ENCODE measurements around the gene NFATC2IP. TPM values are rescaled to one million over a fixed set of nuclear protein-coding genes. Genes with fewer than 3 reads are reported as not detected.
"Not testable (repeated sequence)": the region's sequence is repeated elsewhere in the genome, so short reads cannot be mapped to it uniquely, and the experiment has no call there.

The NFATC2IP gene
- total RNA-seq, 1 experiment from 2014 or later, result 73.0 TPM

DNA sequence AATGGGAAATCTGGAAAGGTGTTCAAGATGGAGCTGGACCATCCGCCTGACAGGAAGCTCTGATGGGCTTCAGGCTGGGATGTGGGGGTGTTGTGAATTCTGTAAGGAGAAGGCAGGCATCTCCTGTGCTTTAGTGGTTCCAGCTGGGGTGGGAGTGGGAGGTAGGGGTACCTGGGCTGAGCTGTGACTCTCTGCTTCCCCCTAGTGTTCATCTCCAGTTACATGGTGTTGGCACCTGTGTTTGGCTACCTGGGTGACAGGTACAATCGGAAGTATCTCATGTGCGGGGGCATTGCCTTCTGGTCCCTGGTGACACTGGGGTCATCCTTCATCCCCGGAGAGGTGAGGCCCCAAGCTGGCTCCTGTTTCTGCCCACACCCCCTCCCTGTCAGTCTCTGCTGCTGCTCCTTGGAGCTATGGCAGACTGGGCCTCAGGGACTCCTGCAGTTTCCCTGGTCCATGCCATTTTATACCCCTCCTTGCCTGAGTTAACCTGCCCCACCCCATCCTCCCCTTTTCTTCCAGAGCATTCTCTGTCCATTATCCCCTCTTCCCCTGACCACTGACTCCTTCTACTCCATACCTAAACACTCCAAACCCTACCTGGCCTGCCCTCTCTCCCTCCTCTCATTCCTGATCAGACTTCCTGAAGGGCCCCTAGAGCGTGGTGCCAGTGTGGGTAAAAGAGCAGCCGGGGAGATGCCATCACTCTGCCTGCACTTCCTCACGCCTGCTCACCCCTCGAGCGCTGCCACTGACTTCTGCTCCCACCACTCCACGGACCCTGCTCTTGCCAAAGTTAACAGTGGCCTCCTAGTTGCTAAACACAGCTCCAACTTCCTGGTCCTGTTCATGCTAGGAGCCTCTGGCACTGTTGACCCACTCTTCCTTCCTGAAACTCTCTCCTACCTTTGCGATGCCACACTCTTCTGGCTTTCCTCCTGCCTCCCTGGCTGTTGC lies 27.2 kb downstream of the NFATC2IP start:
- H3K27ac ChIP-seq, result no peak overlapping the region
- H3K79me2 ChIP-seq (ENCODE audit: low read depth), result peaks cover 18% of the 10 kb centered on the region
- no peaks in the 10 kb centered on the region for H3K9me3 ChIP-seq (ENCODE audit: insufficient read depth, low read depth)
- intact Hi-C loops (cut with micrococcal nuclease; ENCODE audit: unreplicated experiment), result loop anchor here (10.0 kb wide), 1 partner anchor 747 kb away; no protein-coding TSS in a partner anchor
- BruUV-seq (replicated peaks), result no TSS peak
- H3K9me2 ChIP-seq (ENCODE audit: insufficient read depth), result no peaks in the 10 kb centered on the region
- no peak overlapping the region for H3K4me3 ChIP-seq
- peak in 1 of 2 experiments; percentile 40 for DNase-seq
- no peak overlapping the region for H2AFZ ChIP-seq
- no peaks in the 10 kb centered on the region for H3K27me3 ChIP-seq (ENCODE audit: insufficient read depth, low read depth)
- H4K20me1 ChIP-seq (ENCODE audit: insufficient read depth), result no peaks in the 10 kb centered on the region
- ChIA-PET POLR2A (ENCODE audit: unreplicated experiment) (no interaction called here), CTCF (interaction anchor here (0.6 to 1.2 kb wide), 3 partner anchors 11 to 796 kb away, joined by 3 to 5 read pairs (median 4); no protein-coding TSS in a partner anchor)
- peaks cover 17% of the 10 kb centered on the region; the same call in 1 of the 2 replicates for H3F3A ChIP-seq (ENCODE audit: insufficient read depth, low read depth)
- no peak overlapping the region for H3K4me2 ChIP-seq
- peaks cover 19% of the 10 kb centered on the region for H3K36me3 ChIP-seq (ENCODE audit: low read depth)
- TF ChIP-seq EZH2 (IDR thresholded peaks at IDR 0.05; ENCODE audit: low read depth), result no peak
- TF ChIP-seq, protein P1, sequence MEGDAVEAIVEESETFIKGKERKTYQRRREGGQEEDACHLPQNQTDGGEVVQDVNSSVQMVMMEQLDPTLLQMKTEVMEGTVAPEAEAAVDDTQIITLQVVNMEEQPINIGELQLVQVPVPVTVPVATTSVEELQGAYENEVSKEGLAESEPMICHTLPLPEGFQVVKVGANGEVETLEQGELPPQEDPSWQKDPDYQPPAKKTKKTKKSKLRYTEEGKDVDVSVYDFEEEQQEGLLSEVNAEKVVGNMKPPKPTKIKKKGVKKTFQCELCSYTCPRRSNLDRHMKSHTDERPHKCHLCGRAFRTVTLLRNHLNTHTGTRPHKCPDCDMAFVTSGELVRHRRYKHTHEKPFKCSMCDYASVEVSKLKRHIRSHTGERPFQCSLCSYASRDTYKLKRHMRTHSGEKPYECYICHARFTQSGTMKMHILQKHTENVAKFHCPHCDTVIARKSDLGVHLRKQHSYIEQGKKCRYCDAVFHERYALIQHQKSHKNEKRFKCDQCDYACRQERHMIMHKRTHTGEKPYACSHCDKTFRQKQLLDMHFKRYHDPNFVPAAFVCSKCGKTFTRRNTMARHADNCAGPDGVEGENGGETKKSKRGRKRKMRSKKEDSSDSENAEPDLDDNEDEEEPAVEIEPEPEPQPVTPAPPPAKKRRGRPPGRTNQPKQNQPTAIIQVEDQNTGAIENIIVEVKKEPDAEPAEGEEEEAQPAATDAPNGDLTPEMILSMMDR (conservative IDR thresholded peaks at IDR 0.05), result peak; percentile 80
- H3K4me1 ChIP-seq (replicated peaks; ENCODE audit: insufficient read depth), result peaks cover 7% of the 10 kb centered on the region

DNA sequence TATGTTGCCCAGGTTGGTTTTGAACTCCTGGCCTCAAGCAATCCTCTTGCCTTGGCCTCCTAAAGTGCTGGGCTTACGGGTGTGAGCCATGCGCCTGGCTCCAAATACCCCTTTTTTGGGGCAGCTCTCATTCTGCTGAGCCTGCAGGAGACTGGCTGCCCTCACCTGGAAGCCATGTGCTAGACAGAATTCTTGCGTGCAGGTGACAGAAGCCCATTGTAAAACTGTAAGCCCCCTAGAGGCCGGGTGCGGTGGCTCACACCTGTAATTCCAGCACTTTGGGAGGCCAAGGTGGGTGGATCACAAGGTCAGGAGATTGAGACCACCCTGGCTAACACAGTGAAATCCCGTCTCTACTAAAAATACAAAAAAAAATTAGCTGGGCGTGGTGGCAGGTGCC lies 29.6 kb downstream of the NFATC2IP start:
- TF ChIP-seq, protein P1 (conservative IDR thresholded peaks at IDR 0.05), result peak; percentile 42
- BruUV-seq (replicated peaks); H3K9me3 ChIP-seq (ENCODE audit: insufficient read depth, low read depth); H3F3A ChIP-seq (ENCODE audit: insufficient read depth, low read depth); H2AFZ ChIP-seq; H4K20me1 ChIP-seq (ENCODE audit: insufficient read depth); H3K27ac ChIP-seq; CTCF ChIA-PET; H3K27me3 ChIP-seq (ENCODE audit: insufficient read depth, low read depth); H3K4me2 ChIP-seq; intact Hi-C loops (cut with micrococcal nuclease; ENCODE audit: unreplicated experiment); H3K4me1 ChIP-seq (replicated peaks; ENCODE audit: insufficient read depth); POLR2A ChIA-PET (ENCODE audit: unreplicated experiment); H3K4me3 ChIP-seq; DNase-seq; H3K9me2 ChIP-seq (ENCODE audit: insufficient read depth): not testable (repeated sequence)
- peaks cover 11% of the 10 kb centered on the region for H3K79me2 ChIP-seq (ENCODE audit: low read depth)
- peaks cover 19% of the 10 kb centered on the region for H3K36me3 ChIP-seq (ENCODE audit: low read depth)

DNA sequence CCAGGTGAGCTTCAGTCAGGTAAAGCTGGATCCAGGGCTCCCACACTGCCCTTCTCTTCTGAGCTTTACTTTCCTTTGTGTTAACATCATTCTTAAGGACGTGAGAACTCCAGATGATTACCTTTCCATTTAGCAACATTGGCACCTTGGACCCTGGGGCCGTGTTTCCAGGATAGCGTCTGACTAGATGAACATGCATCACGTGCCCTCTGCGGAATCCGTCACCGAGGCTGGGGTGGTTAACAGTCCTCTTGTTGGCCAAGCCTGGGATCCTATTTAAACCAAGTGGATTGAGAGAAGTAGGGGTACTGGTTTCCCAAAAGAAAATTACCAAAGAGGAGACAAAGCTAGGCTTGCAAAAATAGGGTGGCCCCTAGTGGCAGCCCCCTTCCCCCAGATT lies 30.2 kb downstream of the NFATC2IP start:
- Histone ChIP-seq H3K79me2 (ENCODE audit: low read depth) (peaks cover 5% of the 10 kb centered on the region; the same call in 1 of the 2 replicates), H4K20me1 (ENCODE audit: insufficient read depth) (no peaks in the 10 kb centered on the region), H3K4me3 (no peak overlapping the region), H3K36me3 (ENCODE audit: low read depth) (peaks cover 19% of the 10 kb centered on the region), H3K9me2 (ENCODE audit: insufficient read depth) (no peaks in the 10 kb centered on the region), H3K4me2 (no peak overlapping the region), H3K27ac (no peak overlapping the region), H3K27me3 (ENCODE audit: insufficient read depth, low read depth) (no peaks in the 10 kb centered on the region), H2AFZ (no peak overlapping the region), H3K4me1 (replicated peaks; ENCODE audit: insufficient read depth) (peaks cover under 1% of the 10 kb centered on the region; the same call in 1 of the 2 replicates), H3K9me3 (ENCODE audit: insufficient read depth, low read depth) (no peaks in the 10 kb centered on the region), H3F3A (ENCODE audit: insufficient read depth, low read depth) (peaks cover 6% of the 10 kb centered on the region; the same call in 1 of the 2 replicates)
- POLR2A ChIA-PET (ENCODE audit: unreplicated experiment), result no interaction called here
- CTCF ChIA-PET, result no interaction called here
- DNase-seq, result no peak
- intact Hi-C loops (cut with micrococcal nuclease; ENCODE audit: unreplicated experiment), result no loop called here
- TF ChIP-seq EZH2 (IDR thresholded peaks at IDR 0.05; ENCODE audit: low read depth), result no peak
- TF ChIP-seq, protein P1 (conservative IDR thresholded peaks at IDR 0.05), result no peak
- no TSS peak for BruUV-seq (replicated peaks)
